Measurements from ENCODE around the gene ERLEC1.
A peak's percentile ranks its signal among the peaks of the same experiment; 100 is the strongest.

Gene ERLEC1

DNA sequence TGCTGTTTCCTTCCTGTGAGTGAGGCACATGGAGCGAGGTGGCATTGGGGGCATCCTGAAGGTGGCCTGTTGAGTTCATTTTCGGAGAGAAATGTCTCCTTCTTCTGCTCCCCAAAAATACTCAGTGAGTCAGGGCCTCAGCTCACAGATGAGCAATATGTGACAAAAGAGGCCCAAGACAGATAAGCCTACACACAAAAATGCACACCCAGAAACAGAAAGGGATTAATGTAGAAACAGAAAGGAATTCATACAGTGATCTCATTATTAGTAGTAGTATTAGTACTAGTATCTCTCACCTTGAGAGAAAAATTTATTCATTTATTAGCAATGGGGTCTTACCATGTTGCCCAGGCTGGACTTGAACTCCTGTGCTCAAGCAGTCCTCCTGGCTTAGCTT, 67.8 kb downstream of the ERLEC1 start:
- in situ Hi-C loops (cut with HindIII; ENCODE audit: low pct_unique_long_range_greater_than_20kb, low sequenced_read_pairs), result no loop called here
- no peak for TF ChIP-seq JUND (IDR thresholded peaks at IDR 0.05; ENCODE audit: low read depth)
- no peak for DNase-seq (ENCODE audit: low read depth in 1 of 2, low spot score in 1 of 2)

DNA sequence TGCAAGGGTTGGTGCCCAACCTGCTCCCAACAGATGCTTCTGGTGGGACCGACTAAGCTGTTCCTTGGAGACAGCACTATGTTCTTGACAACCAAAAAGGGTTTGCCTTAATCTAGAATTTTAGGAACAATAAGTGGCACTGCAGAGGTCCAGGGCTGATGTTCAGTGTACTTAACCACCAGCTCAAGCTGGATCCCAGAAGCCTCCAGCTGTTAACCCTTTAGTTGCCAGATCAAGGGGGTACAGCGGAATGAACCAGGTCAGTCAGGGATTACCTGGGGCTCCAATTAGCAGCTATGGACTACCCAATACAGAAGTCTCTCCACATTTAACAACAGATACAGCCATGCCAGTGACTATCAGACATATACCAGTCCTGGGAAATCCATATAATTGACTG, 69.4 kb downstream of the ERLEC1 start:
- in situ Hi-C loops (cut with HindIII; ENCODE audit: low pct_unique_long_range_greater_than_20kb, low sequenced_read_pairs), result no loop called here
- no peak for TF ChIP-seq JUND (IDR thresholded peaks at IDR 0.05; ENCODE audit: low read depth)
- no peak for DNase-seq (ENCODE audit: low read depth in 1 of 2, low spot score in 1 of 2)

DNA sequence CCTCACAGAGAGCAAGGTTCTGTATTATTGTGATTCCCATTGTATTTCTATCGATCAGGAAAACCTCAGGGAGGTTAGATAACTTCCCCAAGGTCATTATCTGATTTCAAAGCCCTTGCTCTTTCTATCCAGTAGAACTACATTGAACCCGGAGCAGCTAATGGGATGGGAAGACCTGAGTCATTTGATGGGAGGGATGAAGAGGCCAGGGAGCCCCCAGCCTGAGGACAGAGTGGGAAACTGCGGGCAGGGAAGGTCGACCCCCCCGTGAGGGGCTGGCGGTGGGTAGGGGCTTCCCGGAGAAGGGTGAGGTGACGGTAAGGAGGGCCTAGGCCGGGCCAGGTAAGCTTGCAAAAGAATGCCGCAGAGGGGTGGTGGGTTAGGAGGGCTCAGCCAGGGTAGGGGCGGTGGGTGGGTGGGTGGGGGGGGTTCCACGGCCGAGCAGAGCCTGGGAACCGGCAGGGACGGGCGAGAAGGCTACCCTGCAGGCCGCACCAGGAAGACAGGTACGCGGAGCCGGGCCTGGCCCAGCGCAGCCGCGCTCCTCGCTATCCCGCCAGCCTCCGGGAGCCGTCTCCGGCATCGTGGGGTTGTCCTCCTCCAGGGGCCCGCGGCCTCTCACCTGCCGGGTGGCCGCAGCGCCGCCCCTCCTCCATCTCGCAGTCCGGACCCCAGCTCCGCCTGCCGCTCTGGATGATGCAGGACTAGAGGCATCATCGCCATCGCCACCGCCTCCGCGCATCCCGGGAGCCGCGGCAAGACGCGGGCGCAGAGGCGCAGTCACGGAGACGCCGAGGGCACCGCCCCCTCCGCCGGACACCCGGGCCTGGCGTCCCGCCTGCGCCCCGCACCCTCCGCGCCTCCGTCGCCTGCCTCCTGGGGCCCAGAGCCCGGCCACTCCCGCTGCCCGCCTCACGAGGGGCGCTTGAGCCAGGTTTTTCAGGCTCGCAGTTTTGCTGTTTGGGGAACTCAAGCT, 72.7 kb downstream of the ERLEC1 start, which contains the start of gene GPR75:
Gene GPR75, minus strand, starts transcription at position 762 of the 976 bp plus-strand sequence. CDS start 5,211 bp downstream, outside the sequence.
- in situ Hi-C loops (cut with HindIII; ENCODE audit: low pct_unique_long_range_greater_than_20kb, low sequenced_read_pairs), result no loop called here
- DNase-seq (ENCODE audit: low read depth in 1 of 2, low spot score in 1 of 2), result no peak

DNA sequence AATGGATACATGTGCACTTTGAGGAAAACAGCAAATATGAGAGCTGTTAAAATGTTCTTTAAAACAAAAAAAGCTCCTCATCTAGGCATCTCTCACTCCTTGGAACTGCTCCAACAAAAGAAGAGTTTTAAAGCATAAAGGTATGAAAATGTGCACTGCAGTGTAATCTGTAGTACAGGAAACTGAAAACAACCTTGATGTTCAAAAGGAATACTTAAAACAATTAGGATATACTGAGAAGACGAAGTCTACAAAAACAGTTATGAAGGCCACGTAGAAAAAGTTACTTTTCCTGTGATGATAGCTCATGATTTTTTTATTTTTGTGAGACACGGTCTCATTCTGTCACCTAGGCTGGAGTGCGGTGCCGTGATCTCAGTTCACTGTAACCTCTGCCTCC, 75.0 kb downstream of the ERLEC1 start:
- in situ Hi-C loops (cut with HindIII; ENCODE audit: low pct_unique_long_range_greater_than_20kb, low sequenced_read_pairs), result no loop called here
- no peak for DNase-seq (ENCODE audit: low read depth in 1 of 2, low spot score in 1 of 2)
- TF ChIP-seq JUND (IDR thresholded peaks at IDR 0.05; ENCODE audit: low read depth), result no peak

More for the DNA sequence above, 72.7 kb downstream of the ERLEC1 start, which contains the start of gene GPR75:
- no peak for TF ChIP-seq JUND (IDR thresholded peaks at IDR 0.05; ENCODE audit: low read depth)

DNA sequence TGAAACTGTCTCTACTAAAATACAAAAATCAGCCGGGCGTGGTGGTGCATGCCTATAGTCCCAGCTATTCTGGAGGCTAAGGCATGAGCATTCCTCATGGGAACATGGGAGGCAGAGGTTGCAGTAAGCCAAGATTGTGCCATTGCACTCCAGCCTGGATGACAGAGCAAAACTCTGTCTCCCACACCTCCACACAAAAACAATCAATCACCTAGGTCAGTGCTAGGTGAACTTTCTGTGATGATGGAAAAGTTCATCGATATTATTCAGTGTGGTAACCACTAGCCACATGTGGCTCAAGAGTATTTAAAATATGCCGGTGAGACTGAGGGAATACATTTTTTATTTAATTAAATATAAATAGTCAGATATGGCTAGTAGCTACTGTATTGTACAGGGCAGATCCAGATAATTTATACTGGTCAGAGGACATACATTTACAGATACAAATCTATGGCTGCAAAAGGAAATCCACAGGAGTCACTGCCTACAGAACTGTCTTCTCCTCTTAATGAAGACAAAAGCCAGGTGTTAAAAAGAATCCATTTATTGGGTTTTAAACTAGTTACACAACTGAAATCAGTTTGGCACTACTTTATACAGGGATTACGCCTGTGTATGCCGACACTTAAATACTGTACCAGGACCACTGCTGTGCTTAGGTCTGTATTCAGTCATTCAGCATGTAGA, 76.8 kb downstream of the ERLEC1 start:
- TF ChIP-seq JUND (IDR thresholded peaks at IDR 0.05; ENCODE audit: low read depth), result no peak
- in situ Hi-C loops (cut with HindIII; ENCODE audit: low pct_unique_long_range_greater_than_20kb, low sequenced_read_pairs), result no loop called here
- DNase-seq (ENCODE audit: low read depth in 1 of 2, low spot score in 1 of 2), result no peak

DNA sequence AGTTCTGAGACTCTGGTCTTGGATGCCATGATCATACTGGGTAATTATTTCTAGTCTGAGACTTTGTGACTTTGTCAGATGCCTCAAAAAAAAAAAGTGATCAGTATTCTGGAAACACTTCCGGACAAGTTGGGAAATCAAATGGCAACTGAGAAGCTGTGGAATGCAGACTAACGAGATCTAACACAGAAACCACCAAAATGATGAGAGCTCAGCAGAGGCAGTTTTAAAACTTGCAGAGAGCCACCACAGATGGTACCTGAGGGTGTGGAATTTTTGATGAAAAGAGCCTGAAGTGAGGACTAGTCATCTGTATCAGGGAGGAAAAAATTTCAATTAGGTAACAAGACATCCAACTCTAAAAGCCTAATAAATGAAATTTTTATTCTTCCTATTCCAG, 78.4 kb downstream of the ERLEC1 start:
- DNase-seq (ENCODE audit: low read depth in 1 of 2, low spot score in 1 of 2), result peak in 1 of 2 experiments; percentile 36
- no peak for TF ChIP-seq JUND (IDR thresholded peaks at IDR 0.05; ENCODE audit: low read depth)
- in situ Hi-C loops (cut with HindIII; ENCODE audit: low pct_unique_long_range_greater_than_20kb, low sequenced_read_pairs), result no loop called here

DNA sequence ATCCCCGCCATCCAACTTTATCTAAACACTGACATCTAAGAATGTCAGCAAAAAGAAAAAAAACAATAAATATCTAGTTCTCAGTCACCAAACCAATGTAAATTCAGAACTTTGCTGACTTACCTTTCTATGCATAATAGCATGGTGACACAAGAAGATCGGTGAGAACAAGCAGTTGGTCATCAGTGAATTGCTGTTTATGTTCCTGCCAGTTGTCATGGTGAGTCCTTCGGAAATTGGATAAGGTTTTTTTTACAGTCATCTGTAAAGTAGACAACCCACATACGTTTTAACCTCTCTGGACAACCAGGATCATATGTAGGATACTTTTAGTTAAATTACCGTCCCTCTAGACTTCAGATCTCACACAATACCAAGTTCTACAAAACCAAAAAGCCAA, 79.1 kb downstream of the ERLEC1 start:
- DNase-seq (ENCODE audit: low read depth in 1 of 2, low spot score in 1 of 2), result no peak
- in situ Hi-C loops (cut with HindIII; ENCODE audit: low pct_unique_long_range_greater_than_20kb, low sequenced_read_pairs), result no loop called here
- no peak for TF ChIP-seq JUND (IDR thresholded peaks at IDR 0.05; ENCODE audit: low read depth)

DNA sequence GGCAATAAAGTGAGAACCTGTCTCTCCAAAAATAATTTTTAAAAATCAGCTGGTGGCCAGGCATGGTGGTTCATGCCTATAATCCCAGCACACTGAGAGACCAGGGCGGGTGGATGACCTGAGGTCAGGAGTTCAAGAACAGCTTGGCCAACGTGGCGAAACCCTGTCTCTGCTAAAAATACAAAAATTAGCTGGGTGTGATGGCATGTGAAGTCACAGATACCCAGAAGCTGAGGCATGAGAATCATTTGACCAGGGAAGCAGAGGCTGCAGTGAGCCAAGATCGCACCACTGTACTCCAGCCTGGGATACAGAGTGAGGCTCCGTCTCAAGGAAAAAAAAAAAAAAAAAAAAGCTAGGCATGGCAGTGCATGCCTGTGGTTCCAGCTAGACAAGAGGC, 80.3 kb downstream of the ERLEC1 start:
- no peak for TF ChIP-seq JUND (IDR thresholded peaks at IDR 0.05; ENCODE audit: low read depth)
- DNase-seq (ENCODE audit: low read depth in 1 of 2, low spot score in 1 of 2), result no peak
- in situ Hi-C loops (cut with HindIII; ENCODE audit: low pct_unique_long_range_greater_than_20kb, low sequenced_read_pairs), result no loop called here

DNA sequence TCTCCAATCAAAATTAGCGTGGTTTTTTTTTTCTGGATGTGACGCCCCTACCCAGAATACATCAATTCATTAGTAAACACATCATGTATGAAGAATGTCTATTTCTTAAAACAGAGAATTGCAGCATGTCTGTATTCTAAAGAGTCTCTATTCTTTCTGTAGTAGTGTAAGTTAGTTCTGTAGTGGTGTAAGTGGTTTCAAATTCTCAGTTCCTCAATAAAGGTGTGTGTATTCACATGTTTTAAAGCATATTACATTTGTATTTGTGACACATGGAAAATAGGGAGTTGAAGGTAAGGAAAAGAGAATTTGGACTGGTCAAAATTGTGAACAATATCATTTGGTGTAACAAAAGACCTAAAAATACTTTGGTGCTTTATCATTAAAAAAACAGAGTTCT, 80.9 kb downstream of the ERLEC1 start:
- TF ChIP-seq JUND (IDR thresholded peaks at IDR 0.05; ENCODE audit: low read depth), result no peak
- in situ Hi-C loops (cut with HindIII; ENCODE audit: low pct_unique_long_range_greater_than_20kb, low sequenced_read_pairs), result no loop called here
- DNase-seq (ENCODE audit: low read depth in 1 of 2, low spot score in 1 of 2), result no peak

Measured in T47D (cell line).